Fibroblast of mammary gland (primary cell): ENCODE data around the gene ATP1A3.

Experiments used
- DNase-seq: peaks from one replicate; pipeline ENCODE4 v3.0.0-alpha.2; 2010; ENCODE audit warnings: low read depth
- H3K4me3 ChIP-seq: 2 replicates; pipeline ENCODE4 v1.5.1; 2011; ENCODE audit warnings: low read depth, mild to moderate bottlenecking, low read length, moderate library complexity; ENCODE audit not compliant: control insufficient read depth
- CTCF ChIP-seq: conservative IDR thresholded peaks from 2 replicates; pipeline ENCODE4 v1.5.1; 2011; ENCODE audit warnings: low read depth, low read length, inconsistent platforms; ENCODE audit not compliant: control insufficient read depth, insufficient read depth

ATP1A3 gene

GRCh38 chr19:41967054-41967783, 26.8 kb downstream of the ATP1A3 start:
- TF ChIP-seq CTCF = no peak
- no peak overlapping the region for H3K4me3 ChIP-seq
- no peak for DNase-seq

DNA sequence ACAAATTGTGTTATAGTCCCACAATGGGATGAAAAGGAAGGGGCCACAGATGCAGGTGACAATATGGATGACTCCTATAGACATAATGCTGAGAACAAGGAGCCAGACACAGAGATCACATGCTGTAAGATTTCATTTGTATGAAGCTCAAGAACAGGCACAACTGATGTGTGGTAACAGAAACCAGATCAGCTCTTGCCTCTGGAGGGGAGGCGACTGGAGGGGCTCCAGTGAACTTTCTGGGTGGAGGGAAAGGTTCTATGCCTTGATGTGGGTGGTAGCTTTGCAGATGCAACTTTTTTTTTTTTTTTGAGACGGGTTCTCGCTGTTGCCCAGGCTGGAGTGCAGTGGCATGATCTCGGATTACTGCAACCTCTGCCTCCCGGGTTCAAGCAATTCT, 28.9 kb downstream of the ATP1A3 start:
- H3K4me3 ChIP-seq = no peak overlapping the region
- no peak for DNase-seq
- TF ChIP-seq CTCF = no peak

DNA sequence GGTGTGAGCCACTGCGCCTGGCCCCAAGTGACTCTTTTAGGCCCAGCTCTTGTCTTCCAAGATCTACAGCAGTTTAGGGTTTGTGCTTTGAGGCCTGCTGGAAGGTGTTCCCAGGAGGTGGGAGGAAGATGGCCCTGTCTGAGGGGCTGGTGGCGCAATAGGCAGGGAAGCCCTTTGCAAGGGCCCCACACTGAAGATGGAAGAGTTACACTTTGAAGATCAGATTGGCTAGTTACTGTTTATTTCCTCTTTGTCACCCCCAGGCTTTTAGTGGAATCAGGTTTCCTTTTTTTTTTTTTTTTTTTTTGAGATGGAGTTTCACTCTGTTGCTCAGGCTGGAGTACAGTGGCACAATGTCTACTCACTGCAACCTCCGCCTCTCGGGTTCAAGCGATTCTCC, 33.1 kb downstream of the ATP1A3 start:
- DNase-seq = no peak
- H3K4me3 ChIP-seq = no peak overlapping the region
- TF ChIP-seq CTCF = no peak

DNA sequence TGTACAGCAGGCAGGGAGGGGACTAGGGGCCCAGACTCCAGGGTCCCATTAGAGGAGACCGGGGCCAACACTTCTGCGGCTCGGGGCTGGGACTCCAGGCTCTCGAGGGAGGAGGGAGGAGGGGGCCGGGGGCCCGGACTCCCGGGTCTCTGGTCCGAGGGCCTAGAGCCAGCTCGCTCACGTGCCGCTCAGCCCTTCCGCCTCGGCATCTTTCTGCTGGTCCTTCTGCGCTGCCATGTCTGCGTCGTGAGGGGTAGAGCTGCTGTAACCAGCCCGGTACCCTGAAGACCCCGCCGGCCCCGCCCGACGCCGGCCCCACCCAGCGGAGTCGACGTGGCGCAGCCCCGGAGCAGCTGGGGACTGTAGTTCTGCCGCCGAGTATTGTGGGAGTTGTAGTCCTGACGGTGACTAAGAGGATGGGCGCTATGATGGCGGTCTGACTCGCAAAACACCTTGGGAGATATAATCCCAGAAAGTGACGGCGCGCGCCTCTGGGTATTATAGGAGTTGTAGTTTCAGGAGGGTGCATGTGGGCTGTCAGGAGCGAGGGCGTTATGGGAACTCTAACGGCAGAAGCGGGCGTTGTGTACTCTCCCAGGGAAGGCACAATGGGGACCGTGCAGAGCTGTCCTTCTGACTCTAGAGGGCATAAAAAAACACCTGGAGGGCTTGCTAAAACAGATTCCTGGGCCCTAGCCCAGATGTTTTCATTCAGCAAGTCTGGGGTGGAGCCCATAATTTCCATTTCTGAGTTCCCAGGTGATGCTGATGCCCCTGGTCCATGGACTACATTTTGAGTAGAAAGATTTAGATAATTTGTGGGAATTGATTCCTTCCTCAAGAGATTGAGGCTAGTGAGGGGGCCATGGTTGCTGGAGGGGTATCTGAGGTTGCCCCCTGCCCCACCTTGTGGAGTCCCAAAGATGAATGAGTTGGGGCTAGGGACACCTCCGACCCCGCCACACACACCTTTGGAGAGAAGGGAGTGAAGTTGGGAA, 34.7 kb downstream of the ATP1A3 start, which contains the start of gene RABAC1:
Gene RABAC1, minus strand, starts transcription at position 266 of the 998 bp plus-strand sequence. Its CDS starts 29 bp downstream, at position 237.
- TF ChIP-seq CTCF = peak; percentile 21
- DNase-seq = peak; percentile 88

DNA sequence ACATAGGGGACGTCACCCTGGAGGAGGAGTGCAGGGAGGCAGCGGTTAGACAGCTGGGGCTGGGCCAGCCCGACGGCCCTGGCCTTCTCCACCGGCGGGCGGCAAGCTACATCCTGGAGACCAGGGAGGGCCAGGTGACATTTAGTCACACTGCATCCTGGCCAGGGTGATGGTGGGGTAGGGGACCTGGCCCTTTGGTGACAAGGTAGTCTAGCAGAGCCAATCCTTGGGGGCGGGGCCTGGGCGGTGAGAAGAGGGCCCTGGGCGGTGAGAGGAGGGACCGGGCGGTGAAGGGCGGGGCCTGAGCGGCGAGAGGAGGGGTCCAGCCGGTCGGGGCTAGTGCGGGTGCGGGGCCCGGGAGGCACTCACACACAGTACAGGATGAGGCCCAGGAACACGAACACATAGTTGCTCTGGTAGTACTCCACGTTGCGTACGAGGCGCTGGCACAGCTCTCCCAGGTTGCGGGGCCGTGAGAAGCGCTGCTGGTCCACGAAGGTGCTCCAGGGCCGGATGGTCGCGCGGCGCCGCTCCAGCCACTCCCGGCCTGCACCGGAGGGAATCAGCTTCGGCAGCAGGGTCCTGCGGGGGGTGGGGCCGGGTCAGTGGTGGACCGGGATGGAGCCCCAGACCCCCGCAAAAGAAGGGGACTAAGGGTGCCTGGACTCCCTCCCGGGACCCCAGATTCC, 35.5 kb downstream of the ATP1A3 start:
- peak; percentile 49 for DNase-seq
- no peak for TF ChIP-seq CTCF
- peak overlapping the region; percentile 90 for H3K4me3 ChIP-seq

More for the DNA sequence above, 34.7 kb downstream of the ATP1A3 start, which contains the start of gene RABAC1:
- H3K4me3 ChIP-seq = peak within 1 kb of the TSS; percentile 90

DNA sequence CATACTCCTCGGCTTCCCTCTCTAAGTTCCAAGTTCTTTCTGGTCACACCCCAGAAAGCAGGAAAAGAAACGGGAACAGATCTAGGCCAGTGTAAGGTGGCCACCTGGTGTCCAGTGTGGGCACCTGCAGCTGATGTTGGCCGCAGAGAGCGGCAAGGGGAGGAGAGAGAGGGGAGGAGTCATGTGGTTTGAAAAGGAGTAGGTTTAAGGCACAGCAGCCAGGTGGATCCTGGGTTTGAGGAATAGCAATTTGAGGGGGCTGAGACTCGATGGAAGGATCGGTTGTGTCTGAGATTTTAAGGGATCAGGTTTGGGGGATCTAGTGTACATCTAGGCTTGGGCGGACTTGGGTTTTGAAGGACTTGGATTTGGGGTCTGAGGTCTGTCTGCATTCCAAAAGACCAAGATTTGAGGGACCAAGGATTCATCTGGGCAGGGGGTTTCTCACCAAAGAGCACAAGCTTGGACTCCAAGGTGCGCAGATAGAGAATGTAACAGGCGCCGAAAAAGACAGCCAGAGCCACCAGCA, 36.1 kb downstream of the ATP1A3 start:
- peak; percentile 82 for DNase-seq
- TF ChIP-seq CTCF = peak; percentile 82
- H3K4me3 ChIP-seq = peak overlapping the region; percentile 90
